ENCODE measurements around the gene ODAD2. TPM values are rescaled to one million over a fixed set of nuclear protein-coding genes. Genes with fewer than 3 reads are reported as not detected.

Gene ODAD2
- total and polyA plus RNA-seq, 2 donors (not counting 1 experiment from before 2014, with no cell fraction given): 0.12 to 1.3 TPM

DNA sequence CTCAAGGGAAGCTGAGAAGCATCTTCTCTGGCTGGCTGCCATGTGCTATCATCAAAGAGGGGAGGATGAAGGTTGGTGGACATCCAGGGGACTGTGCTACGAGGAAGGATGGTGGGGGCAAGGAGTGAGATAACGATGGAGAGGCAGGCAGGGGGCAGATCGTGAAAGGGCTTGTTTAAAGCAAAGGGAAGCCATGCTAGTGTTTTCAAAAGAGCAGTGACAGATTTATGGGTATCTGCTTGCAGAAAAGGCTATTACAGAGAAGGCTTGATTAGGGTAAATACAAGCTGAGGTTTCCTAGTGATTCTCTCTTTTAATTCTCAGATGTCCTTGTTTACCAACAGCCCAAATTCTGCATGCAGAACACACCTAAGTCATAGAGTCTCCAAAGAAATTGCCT lies 164.4 kb downstream of the ODAD2 start:
- no peak overlapping the region for H2AFZ ChIP-seq (ENCODE audit: low read length)
- H3K9me3 ChIP-seq (ENCODE audit: control insufficient read depth, insufficient read depth, low read depth, low read length): no peaks in the 10 kb centered on the region
- no peak overlapping the region for H3K9ac ChIP-seq (ENCODE audit: insufficient read depth, low read length)
- no peaks in the 10 kb centered on the region for H3K79me2 ChIP-seq (ENCODE audit: control insufficient read depth, insufficient read depth, low read length)
- no peak for TF ChIP-seq EZH2 (IDR thresholded peaks at IDR 0.05; ENCODE audit: low read length, missing control alignments)
- TF ChIP-seq, protein P1, sequence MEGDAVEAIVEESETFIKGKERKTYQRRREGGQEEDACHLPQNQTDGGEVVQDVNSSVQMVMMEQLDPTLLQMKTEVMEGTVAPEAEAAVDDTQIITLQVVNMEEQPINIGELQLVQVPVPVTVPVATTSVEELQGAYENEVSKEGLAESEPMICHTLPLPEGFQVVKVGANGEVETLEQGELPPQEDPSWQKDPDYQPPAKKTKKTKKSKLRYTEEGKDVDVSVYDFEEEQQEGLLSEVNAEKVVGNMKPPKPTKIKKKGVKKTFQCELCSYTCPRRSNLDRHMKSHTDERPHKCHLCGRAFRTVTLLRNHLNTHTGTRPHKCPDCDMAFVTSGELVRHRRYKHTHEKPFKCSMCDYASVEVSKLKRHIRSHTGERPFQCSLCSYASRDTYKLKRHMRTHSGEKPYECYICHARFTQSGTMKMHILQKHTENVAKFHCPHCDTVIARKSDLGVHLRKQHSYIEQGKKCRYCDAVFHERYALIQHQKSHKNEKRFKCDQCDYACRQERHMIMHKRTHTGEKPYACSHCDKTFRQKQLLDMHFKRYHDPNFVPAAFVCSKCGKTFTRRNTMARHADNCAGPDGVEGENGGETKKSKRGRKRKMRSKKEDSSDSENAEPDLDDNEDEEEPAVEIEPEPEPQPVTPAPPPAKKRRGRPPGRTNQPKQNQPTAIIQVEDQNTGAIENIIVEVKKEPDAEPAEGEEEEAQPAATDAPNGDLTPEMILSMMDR (conservative IDR thresholded peaks at IDR 0.05 in 1 of 2, IDR thresholded peaks at IDR 0.05 in 1 of 2; ENCODE audit: low read depth in 1 of 2, low read length in 2 of 2): no peak
- DNase-seq (ENCODE audit: low read depth in 2 of 2): no peak
- H3K4me2 ChIP-seq (ENCODE audit: extremely low read depth, insufficient read depth, low read length): no peak overlapping the region
- H3K36me3 ChIP-seq (ENCODE audit: control insufficient read depth, insufficient read depth, low read length): no peaks in the 10 kb centered on the region
- no peak overlapping the region for H3K4me3 ChIP-seq (replicated peaks in 1 of 4; ENCODE audit: control extremely low read depth in 1 of 4, insufficient read depth in 1 of 4, low read depth in 3 of 4, low read length in 4 of 4)
- no peaks in the 10 kb centered on the region for H3K27me3 ChIP-seq (ENCODE audit: control insufficient read depth, insufficient read depth, low read length)
- no peak overlapping the region for H3K27ac ChIP-seq (ENCODE audit: insufficient read depth, low read length)
- H4K20me1 ChIP-seq (ENCODE audit: control insufficient read depth, extremely low read depth, insufficient read depth, low read length): no peaks in the 10 kb centered on the region
- H3K4me1 ChIP-seq (ENCODE audit: control insufficient read depth, extremely low read depth, insufficient read depth, low read length): no peaks in the 10 kb centered on the region

DNA sequence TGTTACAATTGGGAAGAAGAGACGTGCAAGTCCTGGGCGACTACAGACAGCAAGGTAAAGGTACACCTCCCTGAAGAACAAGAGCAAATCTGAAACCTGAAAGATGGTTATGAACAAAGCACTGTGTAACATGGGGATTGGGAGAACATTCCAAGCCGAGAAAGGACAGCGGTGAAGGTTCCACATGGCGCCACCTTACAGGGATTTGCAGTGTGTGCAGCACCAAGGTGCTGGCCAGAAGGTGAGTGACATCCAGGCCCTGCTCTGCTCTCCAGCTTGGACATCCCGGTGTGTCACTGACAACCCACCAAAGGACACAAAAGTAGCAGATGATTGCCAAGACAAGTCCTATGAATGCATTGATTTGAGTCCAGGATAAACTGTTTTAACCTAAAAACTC lies 165.1 kb downstream of the ODAD2 start:
- Histone ChIP-seq H3K79me2 (ENCODE audit: control insufficient read depth, insufficient read depth, low read length) (no peaks in the 10 kb centered on the region), H2AFZ (ENCODE audit: low read length) (no peak overlapping the region), H3K9me3 (ENCODE audit: control insufficient read depth, insufficient read depth, low read depth, low read length) (no peaks in the 10 kb centered on the region), H3K27me3 (ENCODE audit: control insufficient read depth, insufficient read depth, low read length) (no peaks in the 10 kb centered on the region), H3K4me2 (ENCODE audit: extremely low read depth, insufficient read depth, low read length) (no peak overlapping the region), H3K4me1 (ENCODE audit: control insufficient read depth, extremely low read depth, insufficient read depth, low read length) (no peaks in the 10 kb centered on the region), H3K4me3 (replicated peaks in 1 of 4; ENCODE audit: control extremely low read depth in 1 of 4, insufficient read depth in 1 of 4, low read depth in 3 of 4, low read length in 4 of 4) (no peak overlapping the region), H3K36me3 (ENCODE audit: control insufficient read depth, insufficient read depth, low read length) (no peaks in the 10 kb centered on the region), H3K9ac (ENCODE audit: insufficient read depth, low read length) (no peak overlapping the region), H4K20me1 (ENCODE audit: control insufficient read depth, extremely low read depth, insufficient read depth, low read length) (no peaks in the 10 kb centered on the region), H3K27ac (ENCODE audit: insufficient read depth, low read length) (no peak overlapping the region)
- no peak for DNase-seq (ENCODE audit: low read depth in 2 of 2)
- TF ChIP-seq, protein P1 (conservative IDR thresholded peaks at IDR 0.05 in 1 of 2, IDR thresholded peaks at IDR 0.05 in 1 of 2; ENCODE audit: low read depth in 1 of 2, low read length in 2 of 2): no peak
- TF ChIP-seq EZH2 (IDR thresholded peaks at IDR 0.05; ENCODE audit: low read length, missing control alignments): no peak

- Histone ChIP-seq H4K20me1 (ENCODE audit: control insufficient read depth, extremely low read depth, insufficient read depth, low read length) (no peaks in the 10 kb centered on the region), H3K4me1 (ENCODE audit: control insufficient read depth, extremely low read depth, insufficient read depth, low read length) (no peaks in the 10 kb centered on the region), H3K27ac (ENCODE audit: insufficient read depth, low read length) (no peak overlapping the region), H3K9me3 (ENCODE audit: control insufficient read depth, insufficient read depth, low read depth, low read length) (no peaks in the 10 kb centered on the region), H3K4me3 (replicated peaks in 1 of 4; ENCODE audit: control extremely low read depth in 1 of 4, insufficient read depth in 1 of 4, low read depth in 3 of 4, low read length in 4 of 4) (no peak overlapping the region), H3K4me2 (ENCODE audit: extremely low read depth, insufficient read depth, low read length) (no peak overlapping the region), H3K36me3 (ENCODE audit: control insufficient read depth, insufficient read depth, low read length) (no peaks in the 10 kb centered on the region), H3K9ac (ENCODE audit: insufficient read depth, low read length) (no peak overlapping the region), H3K27me3 (ENCODE audit: control insufficient read depth, insufficient read depth, low read length) (no peaks in the 10 kb centered on the region), H2AFZ (ENCODE audit: low read length) (no peak overlapping the region), H3K79me2 (ENCODE audit: control insufficient read depth, insufficient read depth, low read length) (no peaks in the 10 kb centered on the region)
- no peak for DNase-seq (ENCODE audit: low read depth in 2 of 2)
- TF ChIP-seq, protein P1 (conservative IDR thresholded peaks at IDR 0.05 in 1 of 2, IDR thresholded peaks at IDR 0.05 in 1 of 2; ENCODE audit: low read depth in 1 of 2, low read length in 2 of 2): no peak
- TF ChIP-seq EZH2 (IDR thresholded peaks at IDR 0.05; ENCODE audit: low read length, missing control alignments): no peak
Measured at GRCh38 chr10:27832826-27833225, 166.1 kb downstream of the ODAD2 start.
